Fibroblast of lung (primary cell): ENCODE results near the gene FAM13C.

Experiments
- EZH2 ChIP-seq: IDR thresholded peaks from 2 replicates; pipeline ENCODE4 v1.5.1; 2012; ENCODE audit warnings: low read length, control low read depth, mild to moderate bottlenecking; ENCODE audit errors: missing control alignments
- TF ChIP-seq, protein P1 (sequence below), 2 donors: IDR thresholded peaks in 1 of 2; conservative IDR thresholded peaks in 1 of 2; 1 replicate in 1 of 2; 2 replicates in 1 of 2; pipeline ENCODE4 v1.5.1; 2011 to 2012; ENCODE audit warnings: low read length in 2 of 2, control low read depth in 1 of 2, inconsistent platforms in 1 of 2, low read depth in 1 of 2, mild to moderate bottlenecking in 1 of 2

DNA sequence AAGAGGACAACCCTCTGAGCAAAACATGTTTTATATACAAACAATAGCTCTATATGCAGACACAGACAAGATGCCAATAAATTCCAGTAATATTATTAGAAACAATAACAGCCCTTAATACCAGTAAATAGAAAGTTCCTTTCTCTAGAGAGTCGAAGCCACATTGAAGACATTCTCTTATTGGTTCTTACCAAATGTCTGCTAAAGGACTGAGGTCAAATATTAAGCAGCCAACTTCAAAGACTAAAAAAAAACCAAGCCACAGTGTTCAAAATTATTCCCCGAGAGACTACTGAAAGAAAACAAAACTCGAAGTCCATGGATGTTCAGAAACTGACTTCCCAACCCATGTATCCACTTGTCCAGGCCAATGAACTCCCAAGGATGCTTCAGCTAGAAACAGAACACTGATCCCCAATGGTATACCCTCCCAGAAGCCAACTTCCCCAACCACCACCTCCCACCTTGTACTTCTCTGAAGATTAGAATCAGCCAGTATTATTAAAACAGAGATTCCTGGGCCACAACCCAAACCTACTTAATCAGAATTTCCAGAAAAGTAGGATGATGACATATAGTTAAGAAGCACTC lies 51.9 kb downstream of the FAM13C start:
- no peak for TF ChIP-seq EZH2
- TF ChIP-seq, protein P1, sequence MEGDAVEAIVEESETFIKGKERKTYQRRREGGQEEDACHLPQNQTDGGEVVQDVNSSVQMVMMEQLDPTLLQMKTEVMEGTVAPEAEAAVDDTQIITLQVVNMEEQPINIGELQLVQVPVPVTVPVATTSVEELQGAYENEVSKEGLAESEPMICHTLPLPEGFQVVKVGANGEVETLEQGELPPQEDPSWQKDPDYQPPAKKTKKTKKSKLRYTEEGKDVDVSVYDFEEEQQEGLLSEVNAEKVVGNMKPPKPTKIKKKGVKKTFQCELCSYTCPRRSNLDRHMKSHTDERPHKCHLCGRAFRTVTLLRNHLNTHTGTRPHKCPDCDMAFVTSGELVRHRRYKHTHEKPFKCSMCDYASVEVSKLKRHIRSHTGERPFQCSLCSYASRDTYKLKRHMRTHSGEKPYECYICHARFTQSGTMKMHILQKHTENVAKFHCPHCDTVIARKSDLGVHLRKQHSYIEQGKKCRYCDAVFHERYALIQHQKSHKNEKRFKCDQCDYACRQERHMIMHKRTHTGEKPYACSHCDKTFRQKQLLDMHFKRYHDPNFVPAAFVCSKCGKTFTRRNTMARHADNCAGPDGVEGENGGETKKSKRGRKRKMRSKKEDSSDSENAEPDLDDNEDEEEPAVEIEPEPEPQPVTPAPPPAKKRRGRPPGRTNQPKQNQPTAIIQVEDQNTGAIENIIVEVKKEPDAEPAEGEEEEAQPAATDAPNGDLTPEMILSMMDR (conservative IDR thresholded peaks at IDR 0.05 in 1 of 2, IDR thresholded peaks at IDR 0.05 in 1 of 2; ENCODE audit: low read depth in 1 of 2, low read length in 2 of 2): no peak
